Measurements from ENCODE around the gene PKN2.
"Not testable (repeated sequence)": the region's sequence is repeated elsewhere in the genome, so short reads cannot be mapped to it uniquely, and the experiment has no call there.

Gene PKN2

GRCh38 chr1:88812366-88812765 lies 128.3 kb downstream of the PKN2 start:
- TF ChIP-seq EZH2phosphoT487 (IDR thresholded peaks at IDR 0.05; ENCODE audit: borderline replicate concordance) (no peak), CTCF (conservative IDR thresholded peaks at IDR 0.05; ENCODE audit: low read length) (no peak)
- H3K4me1 ChIP-seq (ENCODE audit: insufficient read depth, low read length, poor library complexity, severe bottlenecking), result no peaks in the 10 kb centered on the region
- peaks cover 42% of the 10 kb centered on the region; the same call in 1 of the 2 replicates for H3K36me3 ChIP-seq (ENCODE audit: insufficient read depth, low read length)

GRCh38 chr1:88813471-88813870 lies 129.4 kb downstream of the PKN2 start:
- no peak for TF ChIP-seq EZH2phosphoT487 (IDR thresholded peaks at IDR 0.05; ENCODE audit: borderline replicate concordance)
- TF ChIP-seq CTCF (conservative IDR thresholded peaks at IDR 0.05; ENCODE audit: low read length), result no peak
- H3K9ac ChIP-seq (ENCODE audit: low read depth, low read length, poor library complexity, severe bottlenecking), result no peak overlapping the region

More at GRCh38 chr1:88812366-88812765, 128.3 kb downstream of the PKN2 start:
- H3K79me2 ChIP-seq (ENCODE audit: insufficient read depth, low read length), result no peaks in the 10 kb centered on the region
- no peak overlapping the region for H2AFZ ChIP-seq (ENCODE audit: low read length)
- H3K27me3 ChIP-seq (ENCODE audit: insufficient read depth, low read length, poor library complexity, severe bottlenecking), result no peaks in the 10 kb centered on the region
- H3K4me2 ChIP-seq (ENCODE audit: low read depth, low read length, poor library complexity, severe bottlenecking), result no peak overlapping the region
- H3K9me2 ChIP-seq (replicated peaks; ENCODE audit: low read depth, low read length), result no peaks in the 10 kb centered on the region
- no peaks in the 10 kb centered on the region for H3K9me3 ChIP-seq (ENCODE audit: insufficient read depth, low read depth, low read length)
- H3K9ac ChIP-seq (ENCODE audit: low read depth, low read length, poor library complexity, severe bottlenecking), result no peak overlapping the region
- no peaks in the 10 kb centered on the region for H4K20me1 ChIP-seq (ENCODE audit: insufficient read depth, low read length, poor library complexity, severe bottlenecking)
- H3K4me3 ChIP-seq (ENCODE audit: low read length, poor library complexity, severe bottlenecking), result no peak overlapping the region
- H3F3A ChIP-seq (ENCODE audit: low read depth), result no peaks in the 10 kb centered on the region

GRCh38 chr1:88819642-88820041 lies 135.6 kb downstream of the PKN2 start:
- H3F3A ChIP-seq (ENCODE audit: low read depth); H3K4me2 ChIP-seq (ENCODE audit: low read depth, low read length, poor library complexity, severe bottlenecking); H4K20me1 ChIP-seq (ENCODE audit: insufficient read depth, low read length, poor library complexity, severe bottlenecking); H3K79me2 ChIP-seq (ENCODE audit: insufficient read depth, low read length); H3K4me3 ChIP-seq (ENCODE audit: low read length, poor library complexity, severe bottlenecking); H3K9ac ChIP-seq (ENCODE audit: low read depth, low read length, poor library complexity, severe bottlenecking); H2AFZ ChIP-seq (ENCODE audit: low read length); H3K9me3 ChIP-seq (ENCODE audit: insufficient read depth, low read depth, low read length); H3K27me3 ChIP-seq (ENCODE audit: insufficient read depth, low read length, poor library complexity, severe bottlenecking); H3K9me2 ChIP-seq (replicated peaks; ENCODE audit: low read depth, low read length); H3K4me1 ChIP-seq (ENCODE audit: insufficient read depth, low read length, poor library complexity, severe bottlenecking): not testable (repeated sequence)
- peaks cover 26% of the 10 kb centered on the region; the same call in 1 of the 2 replicates for H3K36me3 ChIP-seq (ENCODE audit: insufficient read depth, low read length)

More at GRCh38 chr1:88813471-88813870, 129.4 kb downstream of the PKN2 start:
- H3K4me2 ChIP-seq (ENCODE audit: low read depth, low read length, poor library complexity, severe bottlenecking), result no peak overlapping the region
- no peaks in the 10 kb centered on the region for H4K20me1 ChIP-seq (ENCODE audit: insufficient read depth, low read length, poor library complexity, severe bottlenecking)
- H3K4me1 ChIP-seq (ENCODE audit: insufficient read depth, low read length, poor library complexity, severe bottlenecking), result no peaks in the 10 kb centered on the region
- H3K27me3 ChIP-seq (ENCODE audit: insufficient read depth, low read length, poor library complexity, severe bottlenecking), result no peaks in the 10 kb centered on the region
- H3F3A ChIP-seq (ENCODE audit: low read depth), result no peaks in the 10 kb centered on the region
- H3K36me3 ChIP-seq (ENCODE audit: insufficient read depth, low read length), result peaks cover 39% of the 10 kb centered on the region; the same call in 1 of the 2 replicates
- H3K9me2 ChIP-seq (replicated peaks; ENCODE audit: low read depth, low read length), result no peaks in the 10 kb centered on the region
- H3K9me3 ChIP-seq (ENCODE audit: insufficient read depth, low read depth, low read length), result no peaks in the 10 kb centered on the region
- no peaks in the 10 kb centered on the region for H3K79me2 ChIP-seq (ENCODE audit: insufficient read depth, low read length)
- no peak overlapping the region for H3K4me3 ChIP-seq (ENCODE audit: low read length, poor library complexity, severe bottlenecking)
- H2AFZ ChIP-seq (ENCODE audit: low read length), result no peak overlapping the region

- H3K27me3 ChIP-seq (ENCODE audit: insufficient read depth, low read length, poor library complexity, severe bottlenecking), result no peaks in the 10 kb centered on the region
- H3K4me2 ChIP-seq (ENCODE audit: low read depth, low read length, poor library complexity, severe bottlenecking), result no peak overlapping the region
- TF ChIP-seq EZH2phosphoT487 (IDR thresholded peaks at IDR 0.05; ENCODE audit: borderline replicate concordance), result no peak
- TF ChIP-seq CTCF (conservative IDR thresholded peaks at IDR 0.05; ENCODE audit: low read length), result no peak
- H3K36me3 ChIP-seq (ENCODE audit: insufficient read depth, low read length), result peaks cover 41% of the 10 kb centered on the region; the same call in 1 of the 2 replicates
- H3K9me3 ChIP-seq (ENCODE audit: insufficient read depth, low read depth, low read length), result no peaks in the 10 kb centered on the region
- no peak overlapping the region for H3K9ac ChIP-seq (ENCODE audit: low read depth, low read length, poor library complexity, severe bottlenecking)
- no peaks in the 10 kb centered on the region for H3K9me2 ChIP-seq (replicated peaks; ENCODE audit: low read depth, low read length)
- H4K20me1 ChIP-seq (ENCODE audit: insufficient read depth, low read length, poor library complexity, severe bottlenecking), result no peaks in the 10 kb centered on the region
- no peak overlapping the region for H2AFZ ChIP-seq (ENCODE audit: low read length)
- H3K4me1 ChIP-seq (ENCODE audit: insufficient read depth, low read length, poor library complexity, severe bottlenecking), result no peaks in the 10 kb centered on the region
- H3K4me3 ChIP-seq (ENCODE audit: low read length, poor library complexity, severe bottlenecking), result no peak overlapping the region
- no peaks in the 10 kb centered on the region for H3F3A ChIP-seq (ENCODE audit: low read depth)
- no peaks in the 10 kb centered on the region for H3K79me2 ChIP-seq (ENCODE audit: insufficient read depth, low read length)
Observed at GRCh38 chr1:88825721-88826120, 141.6 kb downstream of the PKN2 start.
